AG08396 (cell line): ENCODE results near the gene RAB24.
"Not testable (repeated sequence)": the region's sequence is repeated elsewhere in the genome, so short reads cannot be mapped to it uniquely, and the experiment has no call there.

Source experiments
- DNase-seq: peaks from one replicate; pipeline ENCODE4 v3.0.0; 2012; ENCODE audit warnings: low spot score, mixed read lengths

The RAB24 gene

DNA sequence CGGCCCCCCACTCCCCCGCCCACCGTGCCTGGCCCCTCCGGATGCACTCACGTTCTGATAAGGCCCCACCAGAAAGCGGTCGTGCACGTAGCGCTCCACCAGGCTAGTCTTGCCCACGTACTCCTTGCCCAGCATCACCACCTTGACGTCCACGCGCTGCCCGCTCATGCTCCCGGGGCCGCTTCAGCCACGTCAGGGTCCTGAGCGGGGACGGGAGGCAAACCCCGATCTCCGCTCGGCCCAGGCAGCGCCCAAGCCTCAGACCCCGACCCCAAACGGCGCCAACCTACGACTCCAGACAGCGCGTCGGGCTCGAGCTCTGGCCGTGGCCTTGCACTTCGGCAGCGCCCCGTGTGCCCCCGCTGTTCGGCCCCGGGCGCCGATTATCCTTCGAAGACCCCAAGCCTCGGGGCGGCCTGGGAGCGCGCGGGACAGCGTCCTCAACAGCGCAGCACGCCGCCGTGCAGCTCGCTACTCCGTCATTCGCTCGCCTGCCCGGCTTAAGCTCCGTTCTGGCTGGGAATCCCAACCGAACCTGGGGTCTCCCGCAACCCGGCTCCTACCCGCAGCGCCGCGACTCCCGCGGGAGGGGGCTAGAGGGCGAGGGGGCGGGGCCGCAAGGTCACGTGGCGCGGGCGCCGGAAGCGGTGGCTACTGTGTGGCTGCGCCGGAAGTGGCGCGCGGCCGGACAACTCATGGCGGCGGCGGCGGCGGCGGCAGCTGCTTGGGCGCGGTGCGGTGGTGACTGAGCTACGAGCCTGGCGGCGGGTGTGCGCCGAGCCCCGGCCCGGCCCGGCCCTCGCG lies at the start of gene RAB24, which contains the start of gene PRELID1:
RAB24 (minus strand) TSS at position 599 of the 804 bp plus-strand sequence; CDS start at position 168, 431 bp downstream.
PRELID1 (plus strand) TSS at position 679 of the 804 bp plus-strand sequence. CDS start 187 bp downstream, outside the sequence.
- peak; percentile 96 for DNase-seq

DNA sequence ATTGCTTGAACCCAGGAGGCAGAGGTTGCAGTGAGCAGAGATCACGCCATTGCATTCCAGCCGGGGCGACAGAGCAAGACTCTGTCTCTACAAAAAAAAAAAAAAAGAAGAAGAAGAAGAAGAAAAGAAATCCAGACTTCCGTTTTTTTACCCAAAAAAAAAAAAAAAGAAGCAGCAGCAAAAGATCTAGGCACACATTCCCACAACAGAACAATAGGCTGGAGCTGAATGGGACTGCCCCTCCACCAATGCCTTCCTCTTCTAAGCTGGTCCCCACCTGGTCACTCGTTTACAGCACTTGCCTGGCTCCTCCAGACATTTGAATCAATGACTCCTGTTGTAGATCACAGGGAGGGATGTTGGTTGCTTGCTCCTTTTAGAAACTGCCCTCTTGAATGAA lies 49.6 kb upstream of the RAB24 start:
- no peak for DNase-seq

DNA sequence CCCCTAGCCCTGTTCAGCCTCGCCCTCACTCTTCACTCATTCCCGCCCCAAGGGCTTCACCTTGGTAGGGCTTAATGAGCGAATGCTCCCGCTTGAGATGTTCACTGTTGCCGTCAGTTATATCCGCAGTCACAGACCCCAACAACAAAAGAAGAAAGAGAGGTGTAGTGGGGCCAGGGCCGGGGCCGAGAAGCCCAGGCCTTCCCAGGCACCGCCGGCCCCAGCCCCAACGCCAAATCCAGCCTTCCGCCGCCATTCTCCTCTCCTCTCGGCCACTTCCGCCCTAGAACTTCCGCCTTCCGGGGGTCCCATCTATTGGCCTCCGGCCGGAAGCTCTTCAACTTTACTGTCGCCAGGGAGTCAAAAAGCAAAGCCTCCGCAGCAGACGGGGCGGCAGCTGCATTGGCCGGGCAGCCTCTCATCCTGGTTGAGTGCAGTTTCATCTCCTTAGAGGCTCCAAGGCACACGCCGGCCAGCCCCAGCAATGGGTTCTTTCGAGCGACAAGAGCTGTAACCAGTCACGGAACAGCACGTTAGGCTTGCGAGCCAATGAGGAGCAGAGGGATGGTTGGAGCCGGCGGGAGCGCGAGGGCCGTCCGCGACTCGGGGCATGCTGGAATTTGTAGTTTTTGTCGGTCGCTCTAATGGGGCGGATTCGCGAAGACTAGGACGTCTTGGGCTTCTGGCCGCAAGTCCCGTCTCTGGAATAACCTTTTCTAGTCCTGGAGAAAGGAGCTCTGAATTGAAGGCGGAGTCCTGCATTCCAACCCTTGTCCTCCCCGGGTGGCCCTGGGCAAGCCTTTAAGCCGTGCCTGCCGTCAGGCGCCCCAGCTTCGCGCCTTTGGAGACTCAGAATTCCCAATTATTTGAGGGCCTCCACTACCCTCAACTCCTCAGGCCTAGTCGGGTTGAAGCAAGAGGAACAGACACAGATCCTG lies 48.1 kb upstream of the RAB24 start, which contains the start of gene LMAN2:
LMAN2 (minus strand) TSS at position 277 of the 938 bp plus-strand sequence; CDS start at position 256, 21 bp downstream.
- DNase-seq, result peak; percentile 97

DNA sequence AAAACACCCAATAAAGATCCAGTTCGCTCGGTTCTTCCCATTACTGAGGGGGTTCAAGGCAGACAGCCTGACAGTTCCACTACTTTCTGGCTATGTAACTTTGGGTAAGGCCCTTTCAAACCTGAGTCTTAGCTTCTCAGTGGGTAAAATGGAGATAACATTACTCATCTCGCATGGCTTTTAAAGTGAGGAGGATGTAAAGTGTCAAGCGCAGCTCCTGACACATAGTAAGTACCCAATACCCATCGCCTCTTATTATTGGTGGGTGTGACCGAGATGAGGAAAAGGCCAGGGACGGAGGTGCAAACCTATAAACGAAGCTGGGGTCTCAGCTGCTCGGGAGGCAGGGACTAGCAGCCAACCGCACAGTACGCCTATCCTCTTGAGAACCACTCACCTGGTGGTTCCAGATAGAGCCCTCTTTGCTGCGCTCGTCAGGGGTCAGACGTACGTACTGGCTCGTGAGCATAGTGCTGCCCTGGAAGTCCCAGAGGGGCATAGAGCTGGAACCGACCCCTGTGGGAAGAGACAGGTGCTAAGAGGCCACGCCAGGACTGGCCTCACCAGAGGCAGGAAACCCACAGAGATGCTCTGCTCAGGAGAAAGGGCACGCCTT lies 47.4 kb upstream of the RAB24 start:
- DNase-seq, result no peak

DNA sequence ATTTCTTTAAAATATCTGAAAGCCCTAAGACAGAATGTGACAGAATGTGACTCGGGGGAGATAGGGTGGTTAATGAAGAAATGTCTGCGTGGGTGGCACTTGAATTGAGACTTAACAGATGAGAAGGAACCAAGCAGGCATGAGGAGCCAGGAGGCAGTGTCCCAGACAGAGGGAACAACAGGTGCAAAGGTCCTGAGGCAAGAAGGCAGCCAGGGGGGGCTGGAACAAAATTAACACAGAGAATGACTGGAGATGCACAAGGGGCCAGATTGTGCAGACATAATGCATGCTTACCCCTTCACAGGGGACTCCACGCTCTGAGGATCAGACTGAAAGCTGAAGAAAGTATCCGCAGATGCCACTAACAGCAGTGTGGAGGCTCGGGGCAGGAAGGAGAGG lies 46.2 kb upstream of the RAB24 start:
- no peak for DNase-seq

DNA sequence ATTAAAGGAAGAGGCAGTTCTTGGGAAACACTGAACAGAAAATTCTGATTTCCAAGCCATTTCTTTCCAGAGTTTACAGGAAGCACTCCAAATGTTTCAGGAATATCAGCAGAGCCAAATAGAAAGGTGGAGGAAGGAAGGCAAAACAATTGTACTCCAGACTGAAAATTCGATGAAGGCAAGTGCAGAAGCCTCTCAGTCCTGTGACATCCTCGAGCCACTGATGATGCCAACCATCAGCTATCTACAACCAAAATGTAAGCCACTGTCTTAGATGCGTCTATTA lies 45.8 kb upstream of the RAB24 start:
- no peak for DNase-seq

DNA sequence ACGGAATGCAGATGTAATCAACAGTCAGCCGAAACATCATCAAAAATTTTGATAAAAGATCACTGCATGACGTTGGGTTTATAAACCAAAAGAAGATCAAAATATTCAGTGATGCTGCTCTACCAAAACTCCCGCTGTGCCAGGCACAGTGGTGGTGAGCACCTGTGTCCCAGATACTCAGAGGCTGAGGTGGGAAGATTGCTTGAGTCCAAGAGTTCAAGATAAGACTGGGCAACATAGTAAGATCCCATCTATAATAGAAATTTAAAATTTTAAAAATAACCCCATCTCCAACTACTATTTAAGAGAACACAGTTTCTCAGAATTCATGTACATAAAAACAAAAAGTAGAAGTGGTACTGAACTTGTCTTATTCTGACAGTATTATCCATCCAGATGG lies 44.2 kb upstream of the RAB24 start:
- DNase-seq, result no peak

DNA sequence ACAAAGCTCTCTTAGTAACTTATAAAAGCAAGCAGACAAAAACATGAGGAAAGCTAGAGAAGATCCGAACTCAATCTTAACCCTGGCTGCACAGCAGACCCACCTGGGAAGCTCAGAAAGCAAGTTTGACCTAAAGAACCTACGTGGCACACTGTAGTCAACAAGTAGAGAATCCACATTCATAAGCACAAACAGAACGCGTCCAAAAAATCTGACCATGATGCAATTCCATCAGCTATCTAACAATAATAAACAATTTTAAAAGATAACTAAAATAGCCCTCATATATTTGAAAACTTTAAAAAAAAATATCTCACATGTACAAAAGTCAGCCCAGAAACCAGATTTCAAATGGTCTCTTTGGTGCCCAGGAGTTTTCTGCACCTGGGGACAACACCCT lies 43.3 kb upstream of the RAB24 start:
- no peak for DNase-seq

DNA sequence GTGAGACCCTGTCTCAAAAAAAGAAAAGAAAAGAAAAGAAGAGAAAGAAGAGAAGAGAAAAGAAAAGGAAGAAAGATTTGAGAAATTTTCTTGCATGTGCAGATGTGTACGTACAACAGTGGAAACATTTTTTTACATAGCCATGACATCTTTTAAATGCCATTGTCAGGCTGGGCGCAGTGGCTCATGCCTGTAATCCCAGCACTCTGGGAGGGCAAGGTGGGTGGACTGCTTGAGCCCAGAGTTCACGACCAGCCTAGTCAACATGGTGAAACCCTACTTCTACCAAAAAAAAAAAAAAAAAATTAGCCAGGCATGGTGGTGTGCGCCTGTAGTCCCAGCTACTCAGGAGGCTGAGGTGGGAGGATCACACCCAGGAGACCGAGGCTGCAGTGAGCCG lies 41.4 kb upstream of the RAB24 start:
- DNase-seq, result no peak

DNA sequence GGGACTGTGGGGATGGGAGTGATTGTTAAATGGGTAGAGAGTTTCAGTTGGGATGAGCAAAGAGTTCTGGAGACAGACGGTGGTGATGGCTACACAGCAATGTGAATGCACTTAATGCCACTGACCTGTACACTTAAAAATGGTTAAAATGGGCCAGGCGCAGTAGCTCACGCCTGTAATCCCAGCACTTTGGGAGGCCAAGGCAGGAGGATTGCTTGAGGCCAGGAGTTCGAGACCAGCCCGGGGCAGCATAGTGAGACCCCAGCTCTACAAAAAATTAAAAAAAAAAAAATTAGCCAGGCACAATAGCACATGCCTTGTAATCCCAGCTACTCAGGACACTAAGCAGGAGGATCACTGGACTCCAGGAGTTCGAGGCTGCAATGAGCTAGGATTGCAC lies 40.3 kb upstream of the RAB24 start:
- no peak for DNase-seq

DNA sequence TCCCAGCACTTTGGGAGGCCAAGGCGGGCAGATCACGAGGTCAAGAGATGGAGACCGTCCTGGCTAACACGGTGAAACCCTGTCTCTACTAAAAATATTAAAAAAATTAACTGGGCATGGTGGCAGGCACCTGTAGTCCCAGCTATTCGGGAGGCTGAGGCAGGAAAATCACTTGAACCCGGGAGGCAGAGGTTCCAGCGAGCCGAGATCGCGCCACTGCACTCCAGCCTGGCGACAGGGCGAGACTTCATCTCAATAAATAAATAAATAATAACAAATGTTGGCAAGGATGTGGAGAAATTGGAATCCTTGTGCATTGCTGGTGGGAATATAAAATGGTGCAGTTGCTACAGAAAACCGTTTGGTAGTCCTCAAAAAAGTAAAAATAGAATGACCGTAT lies 39.5 kb upstream of the RAB24 start:
- not testable (repeated sequence) for DNase-seq

DNA sequence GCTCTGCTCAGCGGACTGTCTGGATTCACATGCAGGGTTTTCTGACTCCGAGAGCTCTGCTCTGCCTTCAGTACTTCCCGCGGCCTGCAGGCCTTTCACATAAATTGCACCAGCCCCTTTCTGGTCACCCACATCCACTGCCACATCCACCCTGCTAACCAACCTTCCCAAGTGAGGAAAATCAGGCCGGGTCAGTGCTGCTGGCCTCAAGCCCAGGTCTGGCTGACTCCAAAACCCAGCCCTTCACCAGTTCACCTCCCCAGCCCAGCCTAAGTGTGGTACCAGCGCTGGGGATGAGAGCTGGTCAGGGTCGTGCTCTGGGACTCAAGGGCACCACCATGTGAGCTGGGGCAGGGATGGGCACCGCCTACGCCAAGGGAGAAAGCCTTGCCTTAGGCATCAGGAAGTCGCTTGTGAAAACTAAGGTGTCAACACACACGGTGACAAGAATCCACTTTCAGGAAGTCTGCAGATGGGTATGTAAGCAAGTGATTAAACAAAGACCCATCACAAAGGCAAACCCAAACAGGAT lies 35.7 kb upstream of the RAB24 start:
- no peak for DNase-seq

DNA sequence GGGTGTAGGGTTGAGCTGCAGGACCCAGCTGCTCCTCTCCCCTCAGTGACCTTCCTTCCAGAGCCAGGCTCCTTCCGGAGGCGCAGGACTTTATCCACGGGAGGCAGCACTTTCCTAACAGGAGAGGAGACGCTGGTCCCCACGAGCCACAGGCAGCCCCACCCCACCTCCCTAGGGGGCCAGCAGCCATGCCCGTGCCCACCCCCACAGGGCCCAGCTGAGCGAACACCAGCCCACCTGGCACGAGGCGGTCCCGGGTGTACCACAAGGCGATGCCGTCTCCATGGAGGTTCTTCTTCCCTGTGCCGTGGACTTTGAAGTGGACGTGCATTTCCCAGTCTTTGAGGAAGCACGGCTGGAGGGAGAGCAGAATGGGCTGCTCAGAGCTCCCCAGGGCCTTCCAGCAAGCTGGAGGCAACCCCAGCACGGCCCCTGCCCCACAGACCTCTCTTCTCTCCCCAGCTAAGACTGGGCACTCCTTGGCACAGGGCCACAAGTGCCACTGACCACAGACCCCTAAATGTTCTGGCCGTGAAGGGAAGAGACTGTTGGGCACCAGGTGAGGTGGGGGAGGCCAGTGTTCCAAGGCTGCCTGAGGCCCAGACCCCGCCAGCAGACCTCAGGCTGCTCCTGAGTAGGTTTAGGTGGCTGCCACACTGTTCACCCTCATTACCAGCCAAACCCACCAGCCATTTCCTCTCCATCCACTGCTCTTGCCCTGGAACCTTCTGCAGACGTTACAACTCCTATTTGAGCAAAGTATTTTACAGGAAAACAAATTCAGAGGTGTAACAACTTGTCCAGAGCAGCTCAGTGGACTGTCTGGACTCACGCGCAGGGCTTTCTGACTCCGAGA lies 35.0 kb upstream of the RAB24 start:
- no peak for DNase-seq

DNA sequence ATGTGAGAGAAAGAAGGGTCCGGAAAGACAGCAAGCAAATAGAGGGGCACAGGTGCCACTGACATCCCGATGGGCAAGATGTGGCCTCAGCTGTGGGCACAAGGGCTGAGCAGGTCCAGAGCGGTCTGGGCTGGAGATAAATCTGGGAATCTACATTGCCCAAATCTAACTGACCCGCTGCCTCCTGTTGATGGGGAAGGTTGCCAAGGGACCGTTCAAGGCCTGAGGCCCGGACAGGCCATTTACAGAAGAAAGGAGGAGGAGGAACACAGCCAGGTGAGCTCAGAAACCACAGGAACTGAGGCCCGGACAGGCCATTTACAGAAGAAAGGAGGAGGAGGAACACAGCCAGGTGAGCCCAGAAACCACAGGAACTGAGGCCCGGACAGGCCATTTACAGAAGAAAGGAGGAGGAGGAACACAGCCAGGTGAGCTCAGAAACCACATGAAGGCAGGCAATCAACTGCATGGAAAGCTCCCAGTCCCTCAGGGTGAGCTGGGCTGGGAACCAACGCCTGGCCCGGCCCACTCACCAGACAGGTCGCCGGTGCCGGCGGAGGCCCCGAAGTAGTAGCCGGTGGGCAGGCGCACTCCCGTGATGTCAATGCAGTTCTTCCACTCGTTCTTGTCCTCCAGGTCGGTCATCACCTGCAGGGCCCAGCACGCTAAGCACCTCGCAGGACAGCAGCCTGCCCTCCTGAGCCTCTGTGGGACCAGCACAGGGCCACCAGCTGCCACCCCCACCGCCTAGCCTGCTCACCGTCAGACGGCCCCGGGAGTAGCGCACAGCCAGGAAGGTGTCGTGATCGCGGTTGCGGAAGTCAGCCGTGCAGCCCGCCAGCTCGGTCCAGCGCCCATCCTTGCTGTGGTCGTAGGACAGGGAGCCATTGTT lies 33.3 kb upstream of the RAB24 start:
- no peak for DNase-seq

DNA sequence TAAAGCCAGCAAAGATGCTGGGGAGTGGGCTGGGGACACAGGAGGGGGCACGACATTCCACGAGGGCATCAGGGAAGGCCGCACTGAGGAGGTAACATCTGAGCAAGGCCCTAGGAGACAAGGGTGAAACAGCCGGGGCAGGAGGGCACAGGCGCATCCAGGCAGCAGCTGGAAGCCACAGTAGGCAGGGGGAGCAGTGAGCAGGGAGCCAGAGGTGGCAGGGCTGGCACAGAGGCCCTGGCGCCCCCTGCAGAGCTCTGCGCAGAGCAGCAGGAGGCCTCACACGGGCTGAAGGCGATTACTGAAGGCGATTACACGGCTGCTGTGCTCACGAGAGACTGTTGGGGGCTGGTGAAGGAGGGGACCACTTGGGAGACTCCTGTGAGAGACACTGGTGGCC lies 32.6 kb upstream of the RAB24 start:
- peak; percentile 43 for DNase-seq

DNA sequence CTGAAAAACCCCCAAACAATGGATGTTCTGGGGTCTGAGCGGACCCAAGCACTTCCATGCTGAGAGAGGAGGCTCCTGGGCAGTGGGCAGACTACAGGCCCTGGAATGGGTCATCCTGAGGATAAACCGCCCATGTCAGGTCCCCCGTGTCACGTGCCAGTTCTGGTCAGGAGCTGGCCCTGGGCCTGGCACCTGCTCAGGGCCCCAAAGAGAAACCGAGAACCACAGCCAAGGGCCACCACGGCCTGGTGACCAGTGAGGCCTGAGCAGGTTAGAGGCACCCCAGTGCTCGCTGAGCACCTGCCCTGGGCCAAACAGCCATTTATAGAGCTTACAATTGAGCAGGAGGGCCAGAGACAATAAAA lies 32.2 kb upstream of the RAB24 start:
- no peak for DNase-seq

DNA sequence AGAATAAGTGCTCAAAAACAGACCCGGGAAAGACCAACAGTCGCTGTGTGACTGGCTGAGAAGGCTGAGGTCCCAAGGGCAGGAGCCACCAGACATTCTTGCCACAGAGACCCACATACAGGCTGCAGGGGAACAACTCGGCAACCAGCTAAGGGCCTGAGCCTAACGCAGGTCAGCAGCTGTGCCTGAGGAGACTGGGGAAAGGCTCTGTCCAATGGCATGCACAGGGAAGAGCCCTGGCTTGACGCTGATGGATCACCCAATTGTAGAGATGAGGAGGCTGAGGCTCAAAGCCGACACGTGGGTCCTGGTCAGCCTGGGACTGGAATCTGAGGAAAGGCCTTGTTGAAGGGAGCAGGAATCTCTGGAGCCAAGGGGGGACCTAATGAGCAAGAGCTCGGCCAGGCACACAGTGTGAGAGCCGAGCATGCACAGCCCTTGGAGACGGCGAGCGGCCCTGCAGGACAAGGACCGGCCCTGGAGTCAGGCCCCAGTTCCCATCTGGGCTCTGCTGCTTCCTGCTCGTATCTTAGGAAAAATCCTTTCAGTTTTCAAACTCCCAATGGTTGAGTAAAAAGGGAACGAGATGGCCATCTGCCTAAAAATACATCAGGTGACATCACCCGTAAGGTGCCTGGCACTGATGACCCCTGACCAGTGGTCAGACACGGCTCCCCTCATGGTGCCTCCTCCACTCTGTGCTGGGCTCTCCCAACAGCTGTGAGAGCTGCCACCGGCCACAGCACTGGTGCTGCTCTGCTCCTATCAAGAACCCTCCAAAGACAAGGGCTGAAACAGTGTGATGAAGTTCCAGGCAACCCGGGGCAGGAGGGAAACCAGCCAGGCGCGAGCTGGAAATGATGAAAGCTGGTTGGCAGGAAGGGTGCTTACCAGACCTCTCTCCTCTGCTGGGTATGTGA lies 31.5 kb upstream of the RAB24 start:
- no peak for DNase-seq

DNA sequence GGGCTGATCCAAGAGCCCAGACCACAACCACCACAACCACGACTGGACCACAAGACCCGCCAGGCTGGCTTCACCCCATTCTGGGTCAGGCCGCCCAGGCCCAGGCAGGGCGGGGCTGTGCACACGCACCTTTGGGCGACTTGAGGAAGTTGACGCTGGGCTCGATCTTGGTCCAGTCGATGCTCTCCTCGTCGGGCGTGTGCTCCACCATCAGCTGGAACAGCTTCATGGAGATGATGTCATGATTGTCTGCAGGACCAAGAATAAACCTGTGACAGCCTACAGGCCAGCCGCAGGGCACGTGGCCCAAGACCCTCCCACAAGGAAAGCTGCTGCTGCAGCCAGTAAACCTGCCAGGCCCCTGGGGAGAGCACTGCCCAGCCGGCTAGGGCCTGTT lies 30.6 kb upstream of the RAB24 start:
- no peak for DNase-seq

DNA sequence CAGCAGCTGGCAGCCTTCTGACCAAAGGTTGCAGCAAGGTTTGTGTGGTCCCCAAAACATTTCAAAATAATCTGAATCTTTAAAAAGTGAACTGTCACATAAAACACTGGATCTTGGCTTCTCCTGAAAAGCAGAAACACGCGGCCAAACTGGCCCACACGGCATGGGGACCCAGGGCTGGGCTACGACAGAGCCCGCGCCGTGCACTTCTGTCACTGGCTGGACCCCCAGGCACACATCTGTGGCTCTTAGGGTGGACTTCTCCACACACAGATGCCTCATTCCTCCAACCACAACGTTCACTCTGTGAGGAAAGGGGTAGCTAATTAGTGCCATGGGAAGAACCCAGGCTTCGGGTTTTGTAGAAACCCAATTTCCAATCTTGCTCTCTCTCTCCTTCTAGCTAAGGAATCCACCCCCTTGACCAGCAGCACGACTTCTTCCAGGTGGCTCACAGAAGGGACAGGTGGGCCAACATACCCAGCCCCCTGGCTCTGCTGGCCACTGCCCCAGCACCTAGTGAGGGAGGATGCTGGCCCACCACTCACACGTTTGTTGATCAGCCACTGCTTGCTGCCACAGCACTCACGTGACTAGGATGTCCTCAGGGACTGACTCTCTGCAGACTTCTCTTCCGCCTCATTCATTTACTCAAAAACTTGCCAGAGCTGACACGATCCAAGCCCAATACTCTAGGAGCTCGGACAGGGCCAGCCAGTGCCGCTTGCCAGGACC lies 30.1 kb upstream of the RAB24 start:
- no peak for DNase-seq
